Midbrain (tissue), 1 donor: Measurements from ENCODE around the gene USP20.

Experiments used
- DNase-seq: peaks from one replicate; lab custom pipeline; 2025; lab: John Stamatoyannopoulos, UW

USP20 gene

GRCh38 chr9:129823542-129823934, 11.7 kb upstream of the USP20 start:
- DNase-seq = no peak

- DNase-seq = peak; percentile 95
Measured at GRCh38 chr9:129823935-129824601, 11.2 kb upstream of the USP20 start, which contains the start of gene TOR1A. Gene TOR1A, minus strand, starts transcription at chr9:129824136. Its CDS starts 51 bp downstream, at chr9:129824085.

- no peak for DNase-seq
Measured at GRCh38 chr9:129826344-129826743, 8.9 kb upstream of the USP20 start.

GRCh38 chr9:129826759-129827158, 8.5 kb upstream of the USP20 start:
- DNase-seq = no peak

- no peak for DNase-seq
Measured at GRCh38 chr9:129828051-129828450, 7.2 kb upstream of the USP20 start.

GRCh38 chr9:129828969-129829368, 6.3 kb upstream of the USP20 start:
- DNase-seq = no peak

GRCh38 chr9:129832982-129833381, 2.3 kb upstream of the USP20 start:
- no peak for DNase-seq

- DNase-seq = no peak
Measured at GRCh38 chr9:129834489-129835127, 650 bp upstream of the USP20 start.

- no peak for DNase-seq
Measured at GRCh38 chr9:129835860-129836223, 584 bp downstream of the USP20 start.

- no peak for DNase-seq
Measured at GRCh38 chr9:129836311-129837007, 1.2 kb downstream of the USP20 start.

GRCh38 chr9:129838707-129839259, 3.5 kb downstream of the USP20 start:
- DNase-seq = no peak

GRCh38 chr9:129839324-129840023, 4.2 kb downstream of the USP20 start:
- DNase-seq = no peak

- no peak for DNase-seq
Measured at GRCh38 chr9:129840034-129840433, 4.8 kb downstream of the USP20 start.

GRCh38 chr9:129841071-129841470, 5.8 kb downstream of the USP20 start:
- no peak for DNase-seq

GRCh38 chr9:129845373-129845772, 10.1 kb downstream of the USP20 start:
- no peak for DNase-seq

GRCh38 chr9:129848712-129849441, 13.6 kb downstream of the USP20 start:
- no peak for DNase-seq

- DNase-seq = no peak
Measured at GRCh38 chr9:129849901-129850300, 14.6 kb downstream of the USP20 start.

GRCh38 chr9:129850821-129851550, 15.7 kb downstream of the USP20 start:
- DNase-seq = no peak

- DNase-seq = no peak
Measured at GRCh38 chr9:129851821-129852220, 16.6 kb downstream of the USP20 start.

- no peak for DNase-seq
Measured at GRCh38 chr9:129852579-129852978, 17.3 kb downstream of the USP20 start.

- DNase-seq = no peak
Measured at GRCh38 chr9:129853614-129854013, 18.4 kb downstream of the USP20 start.
